Activated CD4-positive, CD25-positive, alpha-beta regulatory T cell (primary cell): ENCODE data around the gene NEU4.

Source experiments
- DNase-seq, 4 experiments: peaks; one replicate each; lab custom pipeline; 2025; lab: John Stamatoyannopoulos, UW

The NEU4 gene

GRCh38 chr2:241864168-241864849 lies 55.3 kb downstream of the NEU4 start:
- no peak for DNase-seq

- no peak for DNase-seq
Measured at GRCh38 chr2:241864850-241865213, 55.8 kb downstream of the NEU4 start.

- DNase-seq: no peak
Measured at GRCh38 chr2:241865416-241865956, 56.5 kb downstream of the NEU4 start.

- DNase-seq: no peak
Measured at GRCh38 chr2:241865957-241866789, 57.2 kb downstream of the NEU4 start.
